HUDEP-2 (cell line): ENCODE measurements around the gene HEATR1.

Experiments used
- DNase-seq, 76 experiments: peaks; one replicate each; lab custom pipeline; 2025; ENCODE audit not compliant: unreplicated experiment in 76 of 76; lab: John Stamatoyannopoulos, UW

HEATR1 gene

DNA sequence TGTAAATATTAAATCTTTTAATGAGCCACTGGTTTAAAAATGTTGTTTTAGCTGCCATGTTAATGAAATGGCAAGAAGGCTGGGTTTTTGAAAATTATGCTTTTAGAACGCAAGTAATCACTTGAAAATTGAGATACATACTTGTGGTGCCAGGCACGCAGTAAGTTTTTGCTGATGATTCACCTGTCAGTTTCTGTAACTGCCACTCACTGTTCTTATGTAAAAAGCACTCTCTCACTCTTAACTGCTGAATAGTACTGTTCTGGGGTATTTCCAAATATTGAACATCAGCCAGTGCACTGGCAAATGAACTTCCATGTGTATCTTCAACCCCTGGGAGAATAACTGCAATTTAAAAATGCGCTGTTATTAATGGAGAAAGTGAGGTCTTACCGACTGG, 62.6 kb downstream of the HEATR1 start:
- no peak for DNase-seq

DNA sequence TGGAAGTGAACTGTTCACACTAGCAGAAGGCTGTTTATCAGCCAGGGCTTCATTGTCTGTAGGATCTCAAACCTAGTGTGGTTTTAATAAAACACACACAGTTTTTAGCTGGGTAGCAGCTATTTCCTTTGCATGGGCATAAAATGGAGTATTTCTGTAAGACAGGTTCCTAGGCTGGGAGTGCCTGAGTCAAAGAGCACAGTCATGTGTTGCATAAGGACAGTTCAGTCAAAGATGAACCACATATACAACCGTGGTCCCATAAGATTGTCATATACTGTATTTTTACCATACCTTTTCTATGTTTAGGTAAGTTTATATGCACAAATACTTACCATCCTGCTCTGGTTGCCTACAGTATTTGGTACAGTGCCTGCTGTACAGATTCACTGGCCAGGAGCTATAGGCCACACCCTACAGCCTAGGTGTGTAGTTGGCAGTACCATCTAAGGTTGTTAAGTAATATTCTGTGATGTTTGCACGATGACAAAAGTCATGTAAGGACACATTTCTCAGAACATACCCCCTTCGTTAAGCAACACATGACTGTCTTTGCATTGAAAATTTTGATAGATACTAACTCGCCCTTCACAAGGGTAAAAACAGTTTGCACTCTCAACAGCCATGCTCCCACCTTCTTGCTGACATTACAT, 63.4 kb downstream of the HEATR1 start:
- no peak for DNase-seq

DNA sequence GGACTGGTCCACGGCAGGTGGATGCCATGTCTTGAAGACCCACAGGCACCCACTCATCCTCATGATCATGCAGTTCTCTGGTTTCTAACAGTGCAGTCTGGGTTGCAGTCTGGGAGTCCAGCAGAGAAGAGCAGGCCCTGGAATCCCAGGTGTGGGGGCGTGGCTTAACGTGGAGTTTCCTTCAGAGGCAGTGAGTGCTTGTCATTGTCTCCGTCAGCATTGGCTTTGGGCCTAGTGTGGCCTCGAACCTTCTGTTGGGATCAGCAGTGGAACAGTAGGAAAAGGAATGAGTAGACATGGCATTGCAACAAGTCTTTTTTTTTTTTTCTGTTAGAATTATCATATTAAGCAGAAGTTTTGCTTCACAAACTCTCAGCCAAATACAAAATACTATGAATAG, 67.8 kb downstream of the HEATR1 start:
- no peak for DNase-seq

- no peak for DNase-seq
Measured at GRCh38 chr1:236535662-236536161, 68.6 kb downstream of the HEATR1 start.

DNA sequence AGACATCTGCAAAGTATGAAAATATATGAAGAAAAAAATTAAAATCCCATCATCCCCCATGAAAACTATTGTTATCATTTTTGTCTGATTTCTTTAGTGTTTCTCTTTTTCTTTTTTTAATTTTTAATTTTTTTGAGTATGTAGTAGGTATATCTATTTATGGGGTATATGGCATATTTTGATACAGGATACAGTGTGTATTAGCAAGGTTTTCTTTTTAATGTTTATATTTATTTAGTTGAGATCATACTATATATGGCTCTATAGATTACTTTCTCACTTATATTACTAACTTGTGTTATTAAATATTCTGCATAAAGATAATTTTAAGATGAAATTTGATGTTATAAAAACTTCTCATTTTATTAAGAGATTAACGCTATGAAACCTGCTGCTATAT, 69.1 kb downstream of the HEATR1 start:
- no peak for DNase-seq

- no peak for DNase-seq
Measured at GRCh38 chr1:236534151-236534651, 70.1 kb downstream of the HEATR1 start.

DNA sequence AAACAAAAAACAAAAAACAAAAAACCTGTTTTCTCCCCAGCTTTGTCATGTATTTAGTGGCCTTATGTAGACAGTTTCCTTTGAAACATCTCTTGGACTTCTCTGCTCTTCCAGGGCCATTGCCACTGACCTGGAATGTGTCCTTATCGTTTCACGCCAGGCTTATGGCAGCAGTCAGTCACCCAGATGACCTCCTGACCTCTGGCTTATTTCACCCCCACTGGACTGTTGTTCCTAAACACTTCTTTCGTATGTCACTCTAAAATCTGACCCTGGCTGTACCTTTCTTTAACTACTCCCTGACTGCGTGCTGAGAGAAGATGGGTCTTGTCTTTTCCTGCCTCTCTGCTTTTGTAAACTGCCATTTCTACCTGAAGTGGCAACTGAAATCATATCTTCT, 71.5 kb downstream of the HEATR1 start:
- DNase-seq = no peak

DNA sequence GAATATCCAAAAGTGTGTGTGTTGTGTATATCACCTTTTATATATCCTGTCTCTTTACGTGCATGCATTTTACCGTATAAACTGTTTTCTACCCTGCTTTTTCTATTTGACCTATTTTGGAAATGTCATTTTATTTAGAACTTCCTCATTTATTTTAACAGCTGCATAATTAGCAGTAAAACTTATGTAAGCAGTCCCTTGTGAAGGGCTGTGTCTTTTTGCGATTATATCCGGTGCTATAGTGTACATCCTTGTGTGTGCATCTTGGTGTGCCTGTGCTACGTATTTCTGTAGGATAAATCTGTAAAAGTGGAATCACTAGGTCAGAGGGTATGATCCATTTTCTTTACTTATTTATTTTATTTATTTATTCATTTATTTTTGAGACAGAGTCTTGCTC, 73.4 kb downstream of the HEATR1 start:
- no peak for DNase-seq

- DNase-seq = no peak
Measured at GRCh38 chr1:236530286-236530685, 74.0 kb downstream of the HEATR1 start.

GRCh38 chr1:236526079-236526478, 78.2 kb downstream of the HEATR1 start:
- DNase-seq = no peak

DNA sequence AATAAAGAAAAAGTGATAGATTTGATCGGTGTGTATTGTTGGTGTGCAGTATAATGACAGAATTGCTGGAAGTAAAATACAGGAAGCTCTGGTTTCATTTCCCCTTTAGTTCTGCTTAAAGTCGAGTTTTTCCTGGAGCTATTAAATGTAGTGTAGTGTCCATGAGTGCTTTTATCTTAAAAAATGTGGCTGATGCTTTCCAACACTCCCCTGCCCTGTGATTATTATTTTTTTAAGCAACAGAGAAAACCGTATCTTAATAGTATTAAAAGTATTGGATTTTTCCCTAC, 79.5 kb downstream of the HEATR1 start:
- DNase-seq = no peak

- peak in 60 of 76 experiments; percentile 4 to 67 (median 34) for DNase-seq
Measured at GRCh38 chr1:236524142-236524894, 80.0 kb downstream of the HEATR1 start.

- peak in 74 of 76 experiments; percentile 12 to 87 (median 70) for DNase-seq
Measured at GRCh38 chr1:236523704-236524141, 80.6 kb downstream of the HEATR1 start, which contains the start of gene LGALS8. Gene LGALS8, plus strand, starts transcription at chr1:236523982. Its CDS starts 2,089 bp downstream, at chr1:236526071.

GRCh38 chr1:236522937-236523703, 81.2 kb downstream of the HEATR1 start:
- DNase-seq = peak in 1 of 76 experiments; percentile 42

- DNase-seq = no peak
Measured at GRCh38 chr1:236520445-236521005, 83.8 kb downstream of the HEATR1 start.

DNA sequence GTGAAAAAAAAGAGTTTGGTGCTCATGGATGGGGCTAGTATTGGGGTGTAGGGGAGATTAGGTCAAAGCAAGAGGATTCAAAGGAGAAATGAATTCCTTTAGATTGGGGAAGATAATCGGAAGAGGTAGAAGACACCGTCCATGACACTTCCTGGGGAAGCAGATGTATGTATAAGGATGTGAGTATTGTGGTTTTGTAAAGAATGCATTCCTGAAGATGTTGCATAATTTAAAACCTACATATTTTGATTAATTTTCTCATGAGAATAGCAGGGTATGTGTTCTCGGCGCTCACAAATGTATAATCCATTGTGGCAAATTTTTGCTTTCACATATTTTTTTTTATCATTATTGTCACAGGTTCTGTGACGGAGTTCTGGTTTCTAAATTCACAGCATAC, 86.0 kb downstream of the HEATR1 start:
- DNase-seq = no peak

DNA sequence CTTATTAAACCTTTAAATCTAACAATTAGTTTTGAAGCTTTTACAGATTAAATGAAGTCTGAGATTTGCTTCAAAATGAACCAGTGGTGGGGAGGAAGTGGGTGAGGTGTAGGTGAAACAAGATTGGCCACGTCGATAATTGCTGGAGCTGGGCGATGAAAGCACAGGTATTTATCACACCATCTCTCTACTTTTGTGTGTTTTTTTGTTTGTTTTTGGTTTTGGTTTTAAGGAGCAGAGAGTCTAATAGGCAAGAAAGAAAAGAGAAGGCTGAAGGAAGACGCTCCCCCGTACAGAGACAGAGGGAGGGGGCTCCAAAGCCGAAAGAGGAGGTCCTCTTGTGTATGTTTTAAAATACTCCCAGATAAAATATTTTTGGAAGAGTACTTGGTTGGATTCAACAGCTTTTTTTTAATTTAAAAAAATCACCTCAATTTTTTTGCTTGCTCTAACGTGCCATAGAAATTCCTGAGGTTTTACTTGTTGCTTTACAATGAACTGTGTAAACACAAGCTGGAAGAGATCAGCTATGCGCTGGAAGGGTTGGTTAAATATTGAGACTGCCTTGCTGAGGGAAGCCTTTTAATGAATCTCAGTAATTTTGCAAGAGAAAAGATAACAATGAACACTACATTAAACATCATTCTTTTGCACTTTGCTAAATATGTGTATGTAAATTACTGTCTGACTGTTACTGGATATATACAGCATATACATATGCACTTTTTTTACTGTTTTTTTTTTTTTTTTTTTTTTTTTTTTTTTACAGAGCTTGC, 87.2 kb downstream of the HEATR1 start:
- no peak for DNase-seq

- DNase-seq = no peak
Measured at GRCh38 chr1:236515443-236515958, 88.8 kb downstream of the HEATR1 start.

DNA sequence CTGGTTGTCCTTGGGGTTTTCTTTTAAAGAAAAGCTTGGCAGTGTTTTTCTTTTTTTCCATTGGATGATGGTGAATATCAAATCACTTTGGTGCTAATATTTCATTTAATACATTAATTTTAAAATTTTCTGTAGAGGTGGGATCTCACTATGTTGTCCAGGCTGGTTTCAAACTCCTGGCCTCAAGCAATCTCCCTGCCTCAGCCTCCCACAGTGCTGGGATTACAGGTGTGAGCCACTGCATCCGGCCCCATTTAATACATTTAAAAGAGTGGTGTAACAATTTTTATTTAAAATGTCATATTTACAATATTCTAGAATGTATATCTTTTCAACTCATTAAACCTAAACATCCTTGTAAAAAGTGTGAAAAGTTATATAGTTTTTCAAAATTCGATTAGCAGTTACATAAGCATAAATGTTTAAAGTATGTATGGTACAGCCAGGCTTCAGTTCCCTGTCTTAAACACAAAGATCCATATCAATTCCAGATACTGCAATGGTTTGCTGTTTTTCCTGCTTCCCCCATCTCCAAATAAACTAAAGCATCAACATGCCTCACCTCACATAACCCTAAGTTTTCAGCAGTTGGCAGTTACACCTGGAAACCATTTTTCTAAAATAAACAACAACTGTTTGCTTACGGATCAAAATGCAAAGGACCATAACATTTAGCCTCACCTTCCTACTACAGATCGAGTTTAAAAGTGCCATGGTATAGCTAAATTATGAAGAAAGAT, 89.4 kb downstream of the HEATR1 start:
- no peak for DNase-seq
